Kidney capillary endothelial cell (primary cell): Measurements from ENCODE around the gene PCGF3.

Source experiments
- DNase-seq: peaks from one replicate; pipeline ENCODE4 v3.0.0-alpha.2; 2018; ENCODE audit warnings: low spot score

Gene PCGF3

DNA sequence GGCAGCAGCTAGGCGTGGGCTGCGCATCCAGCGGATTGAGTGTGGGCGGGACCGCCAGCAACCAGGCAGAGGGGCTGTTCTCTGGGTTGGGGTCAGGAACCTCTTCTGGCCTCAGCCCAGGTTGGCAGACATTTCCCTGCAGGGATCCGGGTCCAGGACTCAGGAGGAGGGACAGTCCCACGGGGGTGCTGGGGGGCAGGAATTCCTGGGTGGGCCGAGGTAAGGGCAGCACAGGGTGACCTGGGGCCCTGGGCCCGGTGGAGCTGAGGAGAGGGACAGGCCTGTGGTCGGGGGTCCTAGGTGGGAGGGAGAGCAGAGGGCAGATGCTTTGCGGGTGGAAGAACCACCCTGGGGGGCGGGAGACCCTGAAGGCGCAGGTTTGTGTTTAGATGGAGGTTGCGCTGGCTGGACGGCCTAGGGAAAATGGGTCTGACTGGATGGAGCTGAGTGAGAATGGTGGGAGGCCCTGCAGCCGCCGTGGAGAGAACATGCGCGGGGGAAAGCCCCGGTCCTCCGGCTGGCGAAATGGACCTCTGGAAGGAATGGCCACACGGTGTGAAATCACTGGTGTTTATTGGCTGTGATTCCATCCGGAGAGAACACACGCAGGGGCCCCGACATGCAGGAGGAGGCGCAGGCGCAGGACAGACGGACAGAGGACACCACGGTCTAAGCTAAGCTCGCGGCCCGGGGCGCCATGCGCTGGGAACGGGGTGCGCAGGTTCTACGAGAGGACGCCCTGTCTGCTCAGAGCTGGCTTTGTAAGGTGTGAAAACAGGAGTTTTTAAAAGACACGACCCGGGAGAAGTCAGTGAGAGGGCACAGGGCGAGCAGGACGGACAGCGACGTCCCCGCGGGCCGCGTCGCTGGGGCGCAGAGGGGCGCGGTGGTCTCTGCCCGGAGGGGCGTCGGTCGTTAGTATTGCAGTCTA is 79.0 kb downstream of the PCGF3 start:
- DNase-seq = no peak

- no peak for DNase-seq
Observed at GRCh38 chr4:785332-786073, 79.9 kb downstream of the PCGF3 start.

- DNase-seq = no peak
Observed at GRCh38 chr4:786074-786741, 80.6 kb downstream of the PCGF3 start.

GRCh38 chr4:786861-787300 is 81.2 kb downstream of the PCGF3 start:
- no peak for DNase-seq

- DNase-seq = no peak
Observed at GRCh38 chr4:787561-787981, 81.9 kb downstream of the PCGF3 start.

DNA sequence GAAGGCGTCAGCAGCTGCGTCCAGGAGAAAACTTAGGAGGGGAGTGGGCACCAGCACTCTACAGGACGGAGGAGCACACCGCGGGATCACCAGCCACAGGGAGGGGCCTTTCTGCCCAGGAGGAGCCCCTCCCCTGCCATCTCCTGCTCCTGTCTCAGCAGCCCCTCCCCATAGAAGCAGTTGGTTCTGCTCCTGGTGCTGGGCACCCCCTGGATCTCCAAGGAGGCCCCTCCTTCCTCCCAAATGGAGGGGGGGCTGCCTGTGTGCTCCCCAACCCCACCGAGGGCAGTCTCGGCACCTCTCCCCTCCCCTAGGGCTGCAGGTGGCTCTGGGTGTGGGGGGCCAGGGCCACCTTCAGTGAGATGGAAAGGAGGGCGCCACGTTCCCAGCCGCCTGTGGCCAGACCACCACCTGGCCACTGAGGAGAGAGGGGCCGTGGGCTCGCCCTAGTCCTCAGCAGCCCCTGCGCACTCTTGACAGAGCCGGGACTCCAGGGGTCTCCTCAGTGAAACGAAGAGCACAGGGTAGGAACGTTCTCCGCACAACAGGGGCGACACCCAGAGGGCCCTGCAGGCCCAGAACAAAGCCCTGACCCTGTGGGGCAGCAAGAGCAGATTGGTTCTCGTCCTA is 82.5 kb downstream of the PCGF3 start:
- DNase-seq = no peak

GRCh38 chr4:788636-789297 is 83.1 kb downstream of the PCGF3 start:
- DNase-seq = no peak

GRCh38 chr4:789571-790465 is 84.2 kb downstream of the PCGF3 start:
- no peak for DNase-seq

DNA sequence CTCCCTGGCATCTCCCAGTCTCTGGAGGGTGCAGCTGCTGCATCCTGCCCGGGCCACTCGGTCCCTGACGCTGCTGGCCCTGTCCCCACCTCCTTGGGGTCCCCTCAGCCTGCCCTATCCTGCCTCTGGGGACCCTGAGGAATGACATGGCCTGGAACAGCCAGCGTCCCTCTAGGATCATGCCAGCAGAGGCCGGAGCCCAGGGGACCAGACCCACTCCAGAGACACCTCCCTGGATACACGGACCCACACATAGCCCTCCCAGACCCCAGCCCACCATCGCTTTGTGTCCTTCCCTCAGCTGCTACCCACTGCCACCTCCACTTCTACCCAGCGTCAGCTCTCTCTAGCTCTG is 84.8 kb downstream of the PCGF3 start:
- DNase-seq = no peak

DNA sequence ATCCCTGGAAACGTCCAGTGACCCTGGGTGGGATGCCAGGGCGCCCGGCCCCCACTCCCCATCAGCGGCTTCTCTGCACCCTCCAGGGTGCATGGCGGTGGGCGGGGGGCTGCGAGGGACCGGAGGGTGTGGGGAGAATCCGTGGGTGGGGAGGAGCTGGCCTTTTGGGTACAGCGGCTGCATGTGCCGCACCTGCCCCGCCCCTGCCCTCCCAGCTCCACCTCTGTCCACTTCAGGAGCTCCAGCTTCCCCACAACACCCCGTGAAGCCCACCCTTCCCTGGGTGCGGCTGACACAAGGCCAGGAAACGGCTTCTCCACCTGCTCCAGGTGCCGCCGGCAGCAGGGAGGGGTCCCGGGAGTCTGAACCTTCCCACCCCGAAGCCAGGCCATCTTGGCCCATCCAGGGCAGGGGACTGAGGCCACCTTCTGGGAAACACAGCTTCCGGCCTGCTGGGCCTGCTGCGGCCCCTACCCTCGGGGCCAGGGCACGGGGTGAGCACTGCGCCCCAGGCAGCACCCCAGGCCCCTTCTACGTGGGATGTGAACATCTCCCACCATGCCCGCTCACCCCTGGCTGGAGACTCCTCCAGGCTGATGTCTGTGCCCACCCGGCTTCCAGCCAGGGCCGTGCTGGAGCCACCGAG is 85.7 kb downstream of the PCGF3 start:
- DNase-seq = no peak

- DNase-seq = no peak
Observed at GRCh38 chr4:791898-792625, 86.4 kb downstream of the PCGF3 start.

DNA sequence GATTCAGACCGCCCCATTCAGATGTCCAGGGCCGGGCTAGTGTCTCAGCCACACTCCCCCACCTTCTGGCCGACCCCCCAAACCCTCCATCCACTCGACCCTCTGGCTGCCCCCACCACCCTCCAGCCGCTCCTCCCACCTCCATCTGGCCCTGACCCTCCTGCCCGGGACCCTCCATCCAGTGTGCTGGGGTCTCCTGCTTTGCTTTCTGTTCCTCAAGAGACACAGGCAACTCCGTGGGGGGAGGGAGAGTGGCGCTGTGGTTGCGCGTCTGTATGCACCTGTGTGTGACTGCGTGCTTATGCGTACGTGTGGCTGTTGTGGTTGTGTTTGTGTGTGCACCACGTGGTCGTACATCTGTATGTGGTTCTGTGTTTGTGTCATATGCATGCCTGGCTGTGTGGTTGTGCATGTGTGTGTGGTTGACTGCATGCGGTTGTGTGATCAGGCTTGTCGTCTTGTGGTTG is 87.0 kb downstream of the PCGF3 start:
- DNase-seq = no peak

- DNase-seq = no peak
Observed at GRCh38 chr4:793093-793861, 87.6 kb downstream of the PCGF3 start.

- no peak for DNase-seq
Observed at GRCh38 chr4:793941-794621, 88.4 kb downstream of the PCGF3 start.

- DNase-seq = no peak
Observed at GRCh38 chr4:794900-795725, 89.5 kb downstream of the PCGF3 start.

- DNase-seq = no peak
Observed at GRCh38 chr4:795726-796119, 90.1 kb downstream of the PCGF3 start.

GRCh38 chr4:796206-796605 is 90.6 kb downstream of the PCGF3 start:
- no peak for DNase-seq
